ENCODE measurements around the gene TPRG1L. TPM values are rescaled to one million over a fixed set of nuclear protein-coding genes. Genes with fewer than 3 reads are reported as not detected.

Gene TPRG1L
- total RNA-seq, 3 donors from 2014 or later: 70.4 to 96.0 (median 76.1) TPM

DNA sequence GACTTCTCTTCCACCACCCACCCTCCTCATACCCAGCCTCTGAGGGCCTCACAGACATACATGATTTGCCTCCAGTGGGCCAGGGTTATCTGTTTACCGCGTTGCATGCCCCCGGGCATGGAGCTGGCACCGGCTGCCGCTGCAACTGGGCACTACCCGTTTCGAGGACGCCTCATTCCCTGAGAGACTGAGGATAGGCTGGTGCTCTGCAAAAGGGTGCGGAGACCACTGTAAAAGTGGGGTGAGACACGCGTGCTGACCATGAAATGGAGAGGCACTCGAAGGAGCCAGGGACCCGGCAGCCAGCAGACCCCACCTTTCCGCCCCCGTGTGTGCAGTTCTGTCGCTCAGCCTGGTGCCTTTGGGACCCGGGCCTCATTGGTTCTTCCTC lies 48.2 kb downstream of the TPRG1L start:
- peaks cover 15% of the 10 kb centered on the region for H3K4me1 ChIP-seq (ENCODE audit: low read depth)
- intact Hi-C loops (cut with DNase I, micrococcal nuclease): no loop called here

DNA sequence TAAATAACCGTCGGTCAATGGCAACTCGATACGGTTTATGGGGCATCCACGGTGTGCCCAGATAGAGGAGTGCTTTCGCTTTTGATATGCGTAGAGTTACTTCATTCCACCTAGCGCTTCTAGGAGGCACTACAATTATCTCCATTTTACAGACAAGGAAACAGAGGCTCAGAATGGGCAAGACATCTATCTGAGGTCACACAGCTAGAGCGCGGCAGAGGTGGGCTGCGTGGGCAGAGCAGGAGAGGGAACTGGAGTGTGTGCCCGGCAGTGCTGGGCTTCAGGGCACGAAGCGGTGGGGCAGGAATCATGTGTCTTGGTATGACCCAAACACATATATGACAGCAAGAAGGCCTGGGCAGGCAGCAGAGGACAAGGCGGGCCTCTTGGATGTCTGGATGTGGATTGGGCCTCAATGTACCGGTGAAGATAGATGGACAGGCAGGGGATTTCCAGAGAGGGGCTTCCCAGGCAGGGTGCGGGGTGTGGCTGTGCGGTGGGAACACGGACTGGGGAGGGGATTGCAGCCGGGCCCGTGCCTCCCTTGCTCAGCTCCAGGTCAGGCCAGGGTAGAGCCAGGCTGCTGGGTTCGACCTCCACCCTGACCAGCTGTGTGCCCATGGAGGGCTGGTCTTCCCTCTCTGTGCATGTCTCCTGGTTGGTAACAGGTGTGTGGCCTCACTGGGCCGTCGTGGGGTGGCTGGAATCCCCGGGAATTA lies 48.7 kb downstream of the TPRG1L start:
- Histone ChIP-seq H3K36me3 (ENCODE audit: low read depth) (no peaks in the 10 kb centered on the region), H3K4me1 (ENCODE audit: low read depth) (peaks cover 14% of the 10 kb centered on the region), H3K4me3 (no peak overlapping the region), H3K9me3 (no peaks in the 10 kb centered on the region)
- intact Hi-C loops (cut with DNase I, micrococcal nuclease): no loop called here
- TF ChIP-seq, protein P1, sequence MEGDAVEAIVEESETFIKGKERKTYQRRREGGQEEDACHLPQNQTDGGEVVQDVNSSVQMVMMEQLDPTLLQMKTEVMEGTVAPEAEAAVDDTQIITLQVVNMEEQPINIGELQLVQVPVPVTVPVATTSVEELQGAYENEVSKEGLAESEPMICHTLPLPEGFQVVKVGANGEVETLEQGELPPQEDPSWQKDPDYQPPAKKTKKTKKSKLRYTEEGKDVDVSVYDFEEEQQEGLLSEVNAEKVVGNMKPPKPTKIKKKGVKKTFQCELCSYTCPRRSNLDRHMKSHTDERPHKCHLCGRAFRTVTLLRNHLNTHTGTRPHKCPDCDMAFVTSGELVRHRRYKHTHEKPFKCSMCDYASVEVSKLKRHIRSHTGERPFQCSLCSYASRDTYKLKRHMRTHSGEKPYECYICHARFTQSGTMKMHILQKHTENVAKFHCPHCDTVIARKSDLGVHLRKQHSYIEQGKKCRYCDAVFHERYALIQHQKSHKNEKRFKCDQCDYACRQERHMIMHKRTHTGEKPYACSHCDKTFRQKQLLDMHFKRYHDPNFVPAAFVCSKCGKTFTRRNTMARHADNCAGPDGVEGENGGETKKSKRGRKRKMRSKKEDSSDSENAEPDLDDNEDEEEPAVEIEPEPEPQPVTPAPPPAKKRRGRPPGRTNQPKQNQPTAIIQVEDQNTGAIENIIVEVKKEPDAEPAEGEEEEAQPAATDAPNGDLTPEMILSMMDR (IDR thresholded peaks at IDR 0.05): no peak
- ATAC-seq: peak; percentile 37
- DNase-seq: peak in 1 of 3 donors; percentile 49

More for the DNA sequence above, 48.2 kb downstream of the TPRG1L start:
- TF ChIP-seq, protein P1 (IDR thresholded peaks at IDR 0.05): no peak
- Histone ChIP-seq H3K36me3 (ENCODE audit: low read depth) (no peaks in the 10 kb centered on the region), H3K4me3 (no peak overlapping the region), H3K9me3 (no peaks in the 10 kb centered on the region)
- ATAC-seq (no peak), DNase-seq (peak in 1 of 3 donors; percentile 48)

DNA sequence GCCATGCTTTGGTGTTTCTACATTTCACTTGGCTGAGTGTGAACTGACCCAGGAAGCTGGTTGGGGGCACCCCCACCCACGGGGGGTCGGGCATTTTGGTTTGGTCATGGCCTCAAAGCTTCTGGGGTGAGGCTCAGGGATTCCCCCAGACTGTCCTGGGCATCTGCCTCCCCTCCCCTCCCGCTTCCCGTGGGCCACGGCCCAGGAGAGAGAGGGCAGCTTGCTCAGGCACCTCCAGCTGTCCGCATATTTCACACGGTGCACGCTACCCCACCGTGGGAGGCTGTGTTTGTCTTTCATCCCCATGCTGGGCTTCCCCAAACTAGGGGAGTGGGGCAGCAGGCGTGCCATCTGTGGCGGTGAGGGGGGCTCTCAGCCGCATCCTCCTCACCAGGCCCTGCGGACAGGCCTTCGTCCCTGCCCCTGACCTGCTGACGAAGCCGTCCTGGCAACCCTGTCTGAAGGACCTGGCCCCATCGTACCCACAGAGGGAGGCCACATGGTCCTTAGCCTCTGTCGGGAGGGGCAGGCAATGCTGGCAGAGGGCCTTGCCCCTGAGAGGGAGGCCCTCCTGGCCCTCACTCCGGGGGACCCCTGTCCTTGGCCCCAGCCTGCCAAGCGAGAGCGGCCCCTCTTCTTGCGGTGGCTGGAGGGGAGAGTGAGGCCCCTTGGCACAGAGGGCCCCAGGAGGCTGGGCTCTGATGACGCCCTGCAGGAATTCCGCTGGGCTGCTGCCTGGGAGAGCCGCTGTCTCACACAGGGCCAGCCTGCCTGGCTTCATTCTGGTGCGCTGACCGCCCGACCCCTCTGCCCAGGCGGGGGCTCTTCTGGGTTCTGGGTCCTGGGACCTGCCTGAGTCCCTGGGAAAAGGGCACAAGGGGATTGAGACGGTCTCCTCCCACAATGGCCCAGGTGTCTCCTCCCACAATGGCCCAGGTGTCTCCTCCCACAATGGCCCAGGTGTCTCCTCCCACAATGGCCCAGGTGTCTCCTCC lies 49.6 kb downstream of the TPRG1L start:
- peak; percentile 53 to 73 (median 65) for DNase-seq
- TF ChIP-seq, protein P1 (IDR thresholded peaks at IDR 0.05): no peak
- peak; percentile 49 for ATAC-seq
- H3K4me1 ChIP-seq (ENCODE audit: low read depth): peaks cover 6% of the 10 kb centered on the region
- no peaks in the 10 kb centered on the region for H3K9me3 ChIP-seq
- no peaks in the 10 kb centered on the region for H3K36me3 ChIP-seq (ENCODE audit: low read depth)
- intact Hi-C loops (cut with DNase I, micrococcal nuclease): no loop called here
- H3K4me3 ChIP-seq: no peak overlapping the region

DNA sequence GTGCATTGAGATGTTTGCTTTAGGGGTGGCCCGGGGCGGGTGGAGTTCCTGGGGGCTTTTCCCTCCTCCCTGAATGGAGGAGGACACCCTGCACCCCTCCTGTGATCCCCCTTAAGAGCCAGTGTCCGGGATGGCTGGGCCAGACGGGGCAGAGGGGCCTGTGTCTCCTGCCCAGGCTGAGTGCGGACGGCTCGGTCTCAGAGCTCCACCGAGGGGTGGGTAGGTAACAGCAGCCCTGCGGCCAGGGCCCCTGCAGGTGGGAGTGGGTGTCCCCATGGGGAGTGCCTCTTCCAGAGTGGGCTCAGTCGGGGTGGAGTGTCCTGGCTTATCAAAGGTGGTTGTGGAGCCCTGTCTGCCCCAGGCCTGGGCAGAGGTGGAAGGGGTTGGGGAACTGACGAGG lies 50.6 kb downstream of the TPRG1L start:
- peaks cover 4% of the 10 kb centered on the region for H3K4me1 ChIP-seq (ENCODE audit: low read depth)
- ATAC-seq: no peak
- H3K4me3 ChIP-seq: no peak overlapping the region
- TF ChIP-seq, protein P1 (IDR thresholded peaks at IDR 0.05): no peak
- peak in 1 of 3 donors; percentile 62 for DNase-seq
- intact Hi-C loops (cut with DNase I, micrococcal nuclease): no loop called here
- no peaks in the 10 kb centered on the region for H3K36me3 ChIP-seq (ENCODE audit: low read depth)
- H3K9me3 ChIP-seq: no peaks in the 10 kb centered on the region

DNA sequence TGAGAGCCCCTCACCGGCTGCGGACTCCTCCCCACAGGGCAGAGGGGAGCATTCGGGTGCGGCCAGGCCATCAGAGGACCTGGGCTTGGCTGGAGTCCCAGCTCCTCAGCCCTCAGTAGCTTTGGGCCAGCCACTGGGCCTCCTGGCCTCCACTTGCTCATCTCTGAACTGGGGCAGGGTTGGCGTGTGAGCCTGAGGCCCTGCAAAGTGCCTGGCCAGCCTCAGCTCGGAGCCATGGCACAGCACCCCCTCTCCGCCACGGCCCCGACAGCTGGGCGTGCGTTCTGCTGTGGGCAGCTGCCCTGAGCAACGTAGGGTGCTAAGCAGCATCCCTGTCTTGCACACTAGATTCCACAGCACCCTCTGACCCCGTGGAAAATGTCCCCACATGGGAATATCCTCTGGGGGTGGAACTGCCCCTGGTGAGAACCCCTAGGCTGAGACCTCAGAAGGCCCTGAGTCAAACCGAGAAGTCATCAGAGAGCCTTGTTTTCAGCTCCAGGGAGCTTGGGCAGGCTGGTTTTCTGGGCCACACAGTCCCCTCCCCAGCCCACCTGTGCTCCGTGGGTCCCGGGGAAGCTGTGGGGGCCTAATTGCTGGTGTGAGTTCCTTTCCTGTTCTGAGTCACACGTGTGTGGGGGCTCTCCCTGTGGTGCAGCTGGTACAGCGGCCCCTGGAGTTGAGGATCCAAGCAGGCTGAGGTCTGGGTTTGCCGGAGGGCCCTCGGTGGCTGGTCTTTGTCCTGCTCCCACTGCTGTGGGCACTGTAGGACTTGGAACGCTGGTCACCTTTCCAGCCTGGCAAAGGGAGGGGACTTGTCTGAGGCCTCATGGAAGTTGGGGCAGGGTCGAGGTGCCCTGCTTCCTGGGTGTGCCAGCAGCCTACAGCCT lies 52.0 kb downstream of the TPRG1L start:
- intact Hi-C loops (cut with DNase I, micrococcal nuclease): no loop called here
- Histone ChIP-seq H3K9me3 (no peaks in the 10 kb centered on the region), H3K4me1 (ENCODE audit: low read depth) (peaks cover 4% of the 10 kb centered on the region), H3K36me3 (ENCODE audit: low read depth) (no peaks in the 10 kb centered on the region), H3K4me3 (no peak overlapping the region)
- peak; percentile 4 for ATAC-seq
- TF ChIP-seq, protein P1 (IDR thresholded peaks at IDR 0.05): no peak
- peak in 1 of 3 donors; percentile 53 for DNase-seq
